Activated CD4-positive, CD25-positive, alpha-beta regulatory T cell (primary cell): ENCODE data around the gene MYL1.

Source experiments
- DNase-seq, 4 experiments: peaks; one replicate each; lab custom pipeline; 2025; lab: John Stamatoyannopoulos, UW

The MYL1 gene

DNA sequence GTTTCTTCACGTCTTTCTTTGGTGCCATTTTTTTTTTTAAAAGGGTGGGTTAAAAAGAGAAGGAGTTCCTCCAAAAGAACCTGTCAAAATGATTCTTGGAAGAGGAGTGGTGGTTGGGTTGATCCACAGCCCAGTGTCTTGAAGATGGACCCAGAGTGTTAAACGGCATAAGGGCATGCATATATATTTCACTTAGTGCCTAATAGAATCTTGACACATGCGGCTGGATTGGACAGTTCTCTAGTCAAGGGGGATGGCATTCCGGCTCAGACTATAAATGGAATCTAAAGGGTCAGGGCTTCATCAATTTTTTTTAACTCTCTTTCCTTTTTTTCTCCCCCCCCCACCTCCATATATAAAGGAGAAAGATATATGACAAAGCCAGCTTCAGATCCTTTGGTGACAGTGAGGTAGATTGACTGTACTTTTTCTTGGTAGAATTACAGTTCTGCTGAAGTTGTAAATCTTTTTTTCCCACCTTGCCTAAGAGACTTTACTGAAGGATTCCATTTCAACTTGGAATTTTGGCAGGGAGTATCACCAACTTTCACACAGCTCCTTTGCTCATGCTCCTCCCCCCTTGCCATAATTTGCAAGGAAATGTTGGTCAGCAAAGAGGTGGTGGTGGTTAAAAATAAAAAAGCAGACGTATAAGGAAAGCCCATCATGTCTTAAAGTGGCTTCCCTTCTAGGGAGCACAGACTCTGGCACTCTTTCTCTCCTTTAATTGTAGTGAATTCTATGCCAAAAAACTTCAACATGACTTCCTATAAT, at the start of gene MYL1:
Gene MYL1 (minus strand): TSS at position 160 of the 774 bp plus-strand sequence. CDS start 132 bp downstream, at position 28.
- DNase-seq, result no peak

DNA sequence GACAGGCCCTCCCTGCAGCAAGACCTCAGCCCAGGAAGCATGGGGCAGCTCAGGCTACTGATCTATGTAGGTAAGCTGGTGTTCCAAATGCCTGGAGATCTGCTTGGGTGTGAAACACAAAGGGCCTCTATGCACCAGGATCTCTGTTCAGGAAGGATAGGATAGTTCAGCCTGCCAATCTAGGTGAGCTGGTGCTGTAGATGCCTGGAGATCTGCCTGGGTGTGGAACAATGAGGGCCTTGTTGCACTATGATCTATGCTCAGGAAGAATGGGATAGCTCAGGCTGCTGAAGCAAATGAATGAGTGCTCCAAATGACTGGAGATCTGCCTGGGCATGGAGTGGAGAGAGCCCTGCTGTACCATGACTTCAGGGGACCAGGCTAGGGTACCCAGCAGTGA, 48.9 kb upstream of the MYL1 start:
- no peak for DNase-seq

- no peak for DNase-seq
These were observed 48.3 kb upstream of the MYL1 start for GRCh38 chr2:210363261-210363660.

DNA sequence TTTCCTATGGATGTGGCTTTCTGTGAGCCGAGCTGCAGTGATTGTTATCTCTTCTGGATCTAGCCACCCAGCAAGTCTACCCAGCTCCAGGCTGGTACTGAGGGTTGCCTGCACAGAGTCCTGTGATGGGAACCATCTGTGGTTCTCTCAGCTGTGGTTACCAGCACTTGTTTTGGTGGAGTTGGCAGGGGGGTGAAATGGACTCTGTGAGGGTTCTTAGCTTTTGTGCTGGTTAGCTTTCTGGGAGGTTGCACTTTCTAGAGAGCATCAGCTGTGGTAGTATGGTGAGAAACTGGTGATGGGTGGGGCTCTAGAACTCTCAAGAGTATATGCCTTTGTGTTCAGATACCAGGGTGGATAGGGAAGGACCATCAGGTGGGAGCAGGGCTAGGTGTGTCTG, 45.4 kb upstream of the MYL1 start:
- DNase-seq, result no peak

- no peak for DNase-seq
These were observed 42.0 kb upstream of the MYL1 start for GRCh38 chr2:210356944-210357343.

DNA sequence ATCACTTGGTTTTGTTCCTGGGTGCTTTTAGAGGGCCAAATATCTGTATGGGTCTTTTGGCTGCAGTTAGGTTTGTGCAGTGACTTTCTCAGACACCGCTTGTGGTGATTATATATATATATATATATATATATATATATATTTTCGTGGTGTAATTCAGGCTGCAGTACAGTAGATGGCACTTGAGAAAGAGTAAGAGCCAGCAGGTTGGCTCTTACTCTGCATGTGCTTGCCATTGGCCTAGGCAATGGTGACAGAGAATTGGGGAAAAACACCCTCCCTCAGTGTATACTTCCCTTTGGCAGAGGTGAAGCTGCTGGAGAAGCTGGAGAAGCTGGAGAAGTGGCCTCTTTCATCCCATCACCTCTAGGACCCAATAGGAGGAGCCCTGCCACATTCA, 22.2 kb upstream of the MYL1 start:
- DNase-seq, result no peak

- DNase-seq, result no peak
These were observed 9.9 kb upstream of the MYL1 start for GRCh38 chr2:210324906-210325305.

DNA sequence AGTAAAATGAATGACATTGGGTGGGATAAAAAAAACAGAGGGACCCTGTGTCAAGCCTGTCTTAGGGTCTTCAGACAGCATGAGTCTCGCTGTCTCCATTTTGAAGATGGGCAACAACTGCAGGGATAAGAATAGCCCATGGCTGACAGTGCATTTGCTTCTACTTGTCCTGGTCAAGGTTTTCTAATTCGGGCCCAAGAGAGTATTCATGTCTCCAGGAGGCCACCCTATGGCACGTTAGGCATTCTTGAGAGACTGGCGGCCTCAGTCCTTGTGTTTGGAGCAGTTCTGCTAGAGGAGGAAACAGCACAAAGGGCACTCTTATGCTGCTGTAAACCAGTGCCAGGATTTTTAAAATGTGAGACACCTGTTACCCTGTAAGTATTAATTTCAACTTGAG, 9.5 kb upstream of the MYL1 start:
- no peak for DNase-seq

DNA sequence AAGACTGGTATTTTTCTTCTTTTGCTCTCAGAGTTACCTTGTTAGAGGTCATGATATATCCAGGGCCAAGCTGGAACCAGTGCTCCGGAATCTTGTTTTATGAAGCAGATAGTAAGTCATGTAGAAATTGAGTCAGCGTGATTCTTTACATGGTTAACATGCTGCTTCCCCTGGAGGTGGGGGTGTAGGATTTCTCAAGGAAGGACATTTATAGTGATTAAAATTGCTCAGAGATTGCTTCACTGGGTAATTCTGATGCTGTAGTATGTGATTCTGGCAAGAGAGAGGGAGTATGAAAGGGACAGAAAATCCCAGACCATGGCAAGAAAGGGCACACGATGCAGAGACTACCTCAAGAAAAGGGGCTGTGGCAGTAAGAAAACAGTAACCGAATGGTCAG, 8.0 kb upstream of the MYL1 start:
- DNase-seq, result no peak

DNA sequence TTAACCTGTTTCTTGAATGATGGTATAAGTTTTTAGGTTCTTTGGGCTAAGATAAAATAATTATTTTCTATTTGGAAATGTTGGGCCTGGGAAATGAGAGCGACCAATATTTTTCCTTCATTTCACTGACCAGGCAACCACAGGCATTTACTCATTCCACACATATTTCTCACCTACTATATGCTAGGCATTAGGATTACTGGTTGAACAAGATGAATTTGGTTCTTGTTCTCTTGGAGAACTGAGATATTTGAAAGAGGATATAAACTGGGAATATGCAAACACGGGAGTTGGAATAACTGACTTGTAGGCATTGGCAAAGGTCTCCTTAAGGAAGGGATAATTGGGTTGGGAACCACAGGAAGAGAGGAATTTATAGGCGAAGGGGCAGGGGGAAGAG, 3.9 kb upstream of the MYL1 start:
- DNase-seq, result no peak

- DNase-seq, result no peak
These were observed 3.5 kb upstream of the MYL1 start for GRCh38 chr2:210318486-210318885.

- DNase-seq, result no peak
These were observed 4.4 kb downstream of the MYL1 start for GRCh38 chr2:210310550-210310949.

DNA sequence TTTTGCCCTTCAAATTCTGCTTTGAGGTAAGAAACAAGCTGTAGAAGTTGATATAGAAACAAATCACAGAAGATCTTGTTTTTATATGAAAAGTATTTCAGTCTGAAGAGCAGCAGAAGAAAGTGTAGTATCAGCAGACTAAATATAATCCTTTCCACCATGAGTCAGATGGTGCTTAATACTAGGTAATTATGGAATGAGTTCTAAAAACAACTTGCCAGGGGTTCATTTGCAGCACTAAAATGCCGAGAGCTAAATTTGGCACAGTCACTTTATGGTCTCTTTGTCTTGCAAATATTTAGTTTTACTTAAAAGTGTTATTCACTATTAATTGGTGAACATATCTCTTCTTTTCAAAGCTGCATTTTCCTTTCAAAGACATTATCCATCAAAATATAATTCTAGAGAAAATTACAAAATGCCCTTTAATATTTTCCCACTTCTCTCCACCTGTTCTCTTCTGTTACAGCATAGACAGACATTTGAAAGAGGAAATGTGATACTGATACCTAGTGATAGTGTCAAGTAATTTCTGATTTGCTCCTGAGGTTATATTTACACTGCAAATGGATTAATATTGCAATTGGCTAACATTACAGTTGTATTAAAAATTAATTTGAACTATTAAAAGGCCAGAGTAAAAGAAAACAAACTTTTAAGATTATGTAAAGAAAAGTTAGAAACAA, 5.3 kb downstream of the MYL1 start:
- no peak for DNase-seq

DNA sequence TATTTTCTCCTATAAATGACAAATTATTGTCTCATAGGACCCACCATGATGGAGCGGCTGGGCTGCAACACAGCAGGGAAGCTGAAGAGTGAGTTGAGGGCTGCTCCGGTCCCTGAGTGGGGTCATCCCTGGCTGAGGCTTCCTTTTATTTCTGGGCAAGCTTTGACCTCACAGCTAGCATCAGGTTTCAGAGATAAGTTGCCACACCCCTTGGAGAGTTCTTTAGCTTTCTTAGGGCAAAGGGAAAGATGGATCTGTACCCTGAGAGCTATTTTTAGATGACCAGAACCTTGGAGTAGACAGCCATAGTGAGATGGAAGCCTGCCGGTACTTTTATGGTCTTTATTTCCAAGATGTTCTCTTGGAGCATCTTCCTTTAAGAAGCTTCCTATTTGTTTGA, 11.5 kb downstream of the MYL1 start:
- no peak for DNase-seq

DNA sequence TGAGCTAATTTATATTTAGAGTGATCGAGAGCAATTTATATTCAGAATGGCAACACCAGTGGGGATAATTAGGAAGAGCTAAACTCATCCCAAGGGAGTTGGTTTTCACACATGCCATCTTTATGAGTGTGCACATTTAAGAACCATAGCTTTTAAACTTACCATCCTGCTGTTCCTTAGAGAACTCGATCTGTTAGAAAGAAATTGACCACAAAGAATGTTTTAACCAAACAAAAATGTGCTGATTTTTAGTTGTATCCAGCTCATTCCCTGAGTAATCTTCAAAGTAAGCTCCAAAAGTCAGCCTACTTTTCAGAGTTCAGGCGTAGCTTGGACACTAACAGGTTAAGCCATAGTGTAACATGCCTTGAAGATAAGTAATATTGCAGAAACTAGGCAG, 12.6 kb downstream of the MYL1 start:
- no peak for DNase-seq

DNA sequence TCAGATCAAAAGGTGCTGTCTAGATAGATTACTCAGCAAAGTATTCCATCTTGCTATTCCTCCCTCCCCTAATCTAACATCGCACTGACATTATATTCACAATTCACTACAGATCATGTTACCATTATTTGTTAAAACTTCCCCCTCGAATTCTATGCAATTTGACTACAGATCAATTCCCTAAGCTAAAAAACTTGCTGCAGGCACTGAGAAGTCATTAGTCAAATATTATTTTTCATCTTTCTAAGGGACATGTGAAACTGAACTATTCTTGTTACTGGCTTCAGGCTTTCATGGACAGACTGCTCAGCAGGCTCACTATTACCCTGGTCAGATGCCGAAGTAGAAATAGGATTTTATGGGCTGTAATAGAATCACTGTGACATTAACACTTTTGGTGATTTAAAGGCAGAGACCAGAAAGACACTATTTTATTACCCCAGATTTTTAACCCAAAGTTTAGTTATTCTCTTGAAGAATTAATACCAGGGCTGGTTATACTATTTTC, 15.1 kb downstream of the MYL1 start:
- no peak for DNase-seq

DNA sequence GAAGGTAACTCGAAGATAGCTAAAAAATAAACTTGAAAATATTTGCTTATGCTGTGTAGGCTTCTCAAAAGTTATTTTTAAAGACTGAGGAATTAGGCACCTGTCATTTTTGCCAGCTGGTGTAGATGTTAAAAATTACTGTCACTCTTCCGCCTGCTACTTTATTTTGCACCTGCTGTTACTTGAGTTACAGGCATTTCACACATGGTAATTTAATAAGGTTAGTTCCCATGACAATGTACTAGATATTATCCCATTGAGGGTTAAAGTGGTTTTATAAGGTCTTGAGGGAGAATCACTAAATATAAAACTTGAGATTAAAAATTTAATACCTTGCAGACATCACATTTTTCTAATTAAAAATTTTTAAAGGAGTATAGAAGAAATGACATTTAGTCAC, 26.6 kb downstream of the MYL1 start:
- no peak for DNase-seq

- no peak for DNase-seq
These were observed 27.7 kb downstream of the MYL1 start for GRCh38 chr2:210287301-210287700.

DNA sequence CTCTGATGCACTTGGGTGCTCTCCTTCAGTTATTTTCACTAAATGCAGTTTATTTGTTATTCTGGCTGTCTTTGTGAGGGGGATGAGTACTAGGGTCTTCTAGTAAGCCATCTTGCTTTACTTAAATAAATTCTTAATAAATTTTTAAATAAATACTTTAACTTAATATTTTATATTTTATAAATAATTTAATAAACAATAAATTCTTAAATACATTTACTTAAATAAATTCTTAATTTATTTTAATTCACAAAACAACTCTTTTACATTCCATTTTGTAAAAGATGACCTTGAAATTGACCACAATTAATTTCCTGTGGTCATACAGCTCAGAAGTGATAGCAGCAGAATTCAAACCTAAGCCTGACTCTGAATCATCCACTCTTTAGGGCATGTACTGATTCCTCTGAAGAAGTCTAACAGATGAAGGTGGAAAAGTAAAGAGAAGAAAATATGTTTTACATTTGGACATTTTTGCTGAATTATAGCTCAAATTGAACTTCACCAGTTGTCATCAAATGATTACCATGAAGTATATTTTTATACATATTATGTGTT, 28.8 kb downstream of the MYL1 start:
- DNase-seq, result no peak

GRCh38 chr2:210277133-210277532, 37.8 kb downstream of the MYL1 start:
- DNase-seq, result no peak

DNA sequence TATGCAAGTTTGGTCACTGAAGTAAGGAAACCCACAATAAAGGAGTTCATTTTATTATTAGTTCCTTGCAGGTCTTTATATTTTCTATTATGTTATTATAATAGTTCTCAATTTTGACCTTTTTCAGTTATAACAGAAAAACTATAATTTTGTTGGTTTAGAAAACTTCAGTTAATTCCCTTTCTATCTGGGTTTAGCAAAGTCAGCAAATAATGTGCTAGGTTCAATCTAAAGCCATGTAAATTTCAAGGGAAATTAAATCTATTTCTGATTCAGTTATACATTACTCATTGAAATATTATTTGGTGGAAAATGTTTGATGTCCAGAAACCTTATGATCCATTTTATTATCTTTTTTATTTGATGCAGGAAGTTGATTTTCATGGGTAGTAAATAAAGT, 43.7 kb downstream of the MYL1 start:
- DNase-seq, result no peak

DNA sequence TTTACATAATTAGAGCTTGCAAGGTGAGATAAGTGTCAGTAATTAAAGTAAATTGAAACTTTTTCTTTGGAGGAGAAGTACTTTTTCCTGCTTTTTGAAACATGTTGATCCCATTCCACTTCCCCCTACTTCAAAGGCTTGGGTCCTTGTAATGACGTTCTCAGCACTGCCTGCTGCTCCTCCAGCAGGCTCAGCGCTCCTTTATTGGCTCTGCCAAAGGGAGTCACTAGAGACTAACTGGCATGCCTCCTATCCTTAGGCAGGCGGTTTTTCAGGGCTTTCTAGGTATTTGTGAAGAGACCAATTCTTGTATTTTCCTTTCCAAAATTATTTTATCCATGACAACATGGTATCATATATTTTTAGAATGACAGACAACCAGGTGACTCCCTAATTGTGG, 45.8 kb downstream of the MYL1 start:
- DNase-seq, result no peak

DNA sequence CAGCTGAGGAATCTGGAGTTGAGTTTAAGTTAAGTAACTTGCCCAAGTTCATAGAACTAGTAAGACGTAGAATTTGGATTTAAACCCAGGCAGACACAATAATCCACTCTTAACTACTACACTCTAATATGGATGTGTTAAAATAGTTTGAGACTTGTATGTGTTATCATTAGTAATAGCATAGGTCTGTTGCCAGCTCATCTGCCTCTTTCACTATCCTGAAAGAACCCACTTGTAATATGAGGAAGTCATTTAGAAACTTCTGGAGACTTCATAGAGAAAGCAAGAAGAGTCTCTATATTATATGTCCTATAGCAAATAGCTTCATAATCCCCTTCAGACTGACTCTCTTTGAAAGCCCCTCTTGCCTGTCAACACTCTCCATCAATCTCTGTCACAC, 46.7 kb downstream of the MYL1 start:
- DNase-seq, result no peak
